Heart left ventricle (tissue), 13 donors: ENCODE measurements around the gene ARL15.

Experiments used
- CTCF ChIP-seq, 12 donors: fragments of 200-600 bp; sonication (generic) in 4 of 12; IDR thresholded peaks; one replicate each; pipeline versions ENCODE4 v1.5.0 to v1.8.0; 2018 to 2022; ENCODE audit warnings: antibody characterized with exemption in 12 of 12, mild to moderate bottlenecking in 5 of 12
- POLR2A ChIP-seq, 2 donors: fragments of 450-650 bp; IDR thresholded peaks; one replicate each; pipeline ENCODE4 v1.6.1; 2017; ENCODE audit warnings: antibody characterized with exemption in 2 of 2, mild to moderate bottlenecking in 2 of 2, moderate library complexity in 2 of 2
- donor health status: ischemic (EF 13 %, LVEDD 7.1; RV severe dilation, severe dysfunction).
- donor health status: DM: no; HTN: yes; CAD: no.
- donor health status: DM: no; HTN: no; CAD: no.
- donor health status: ischemic (EF 25% LVEDD 6.9; RV normal size, moderate dysfunction).
- donor health status: ischemic (EF 25% LVEDD 5.7; RV mildly dilated, moderate dysfunction).
- donor health status: ischemic (EF 35%, LVEDD 5.7; RV mildly dilated, moderate dysfunction).
- donor health status: nonischemic (EF 11% LVEDD 7.7; RV severe dilation, severe dysfunction).
- donor health status: DM: yes; HTN: yes; CAD: no.
- donor health status: PGD.
- donor health status: ischemic (EF 29% LVEDD 5.4; RV normal size, mild dysfunction).
- donor health status: nonischemic (EF 23%, LVEDD 6.1; RV moderate dilation, normal function).

GRCh38 chr5:54162184-54162583 is 148.2 kb downstream of the ARL15 start:
- TF ChIP-seq POLR2A (IDR thresholded peaks at IDR 0.05) (no peak), CTCF (IDR thresholded peaks at IDR 0.05) (no peak)
